Heart left ventricle (tissue), 16 donors: ENCODE results near the gene PFKP. TPM values are rescaled to one million over a fixed set of nuclear protein-coding genes. Genes with fewer than 3 reads are reported as not detected.

Experiments
- ATAC-seq, 4 donors: fragments of 200-7000 bp; cut with Tn5 transposase; one replicate each; pipeline ENCODE4 v1.9.1; 2020 to 2022; ENCODE audit warnings: moderate library complexity in 4 of 4, mild to moderate bottlenecking in 3 of 4, moderate number of reproducible peaks in 1 of 4
- DNase-seq, 5 donors: peaks; one replicate each; pipeline ENCODE4 v3.0.0-alpha.2; 2020
- H3K27ac ChIP-seq, 12 donors: fragments of 200-600 bp; sonication (generic) in 4 of 12; one replicate each; pipeline versions ENCODE4 v1.5.0 to v1.8.0; 2016 to 2022; ENCODE audit warnings: mild to moderate bottlenecking in 2 of 12
- H3K27me3 ChIP-seq, 9 donors: fragments of 200-600 bp; sonication (generic) in 2 of 9; one replicate each; pipeline versions ENCODE4 v1.5.1 to v1.8.0; 2016 to 2022; ENCODE audit warnings: mild to moderate bottlenecking in 3 of 9
- H3K36me3 ChIP-seq, 9 donors: fragments of 200-600 bp; sonication (generic) in 2 of 9; one replicate each; pipeline versions ENCODE4 v1.5.0 to v1.8.0; 2018 to 2022; ENCODE audit warnings: mild to moderate bottlenecking in 2 of 9
- H3K4me1 ChIP-seq, 12 donors: fragments of 200-600 bp; sonication (generic) in 4 of 12; one replicate each; pipeline versions ENCODE4 v1.5.0 to v1.8.0; 2016 to 2022; ENCODE audit warnings: mild to moderate bottlenecking in 3 of 12
- H3K4me3 ChIP-seq, 12 donors: fragments of 200-600 bp; sonication (generic) in 4 of 12; one replicate each; pipeline versions ENCODE4 v1.5.0 to v1.8.0; 2017 to 2022; ENCODE audit warnings: mild to moderate bottlenecking in 9 of 12, moderate library complexity in 4 of 12
- H3K9me3 ChIP-seq, 12 donors: fragments of 200-600 bp; sonication (generic) in 4 of 12; one replicate each; pipeline versions ENCODE4 v1.5.0 to v1.8.0; 2016 to 2022; ENCODE audit warnings: mild to moderate bottlenecking in 1 of 12
- POLR2A ChIP-seq, 2 donors: fragments of 450-650 bp; IDR thresholded peaks; one replicate each; pipeline ENCODE4 v1.6.1; 2017; ENCODE audit warnings: antibody characterized with exemption in 2 of 2, mild to moderate bottlenecking in 2 of 2, moderate library complexity in 2 of 2
- WGBS, 4 donors: extraction: QIAGEN DNeasy Blood & Tissue Kit in 2 of 4; methylation state at CpG; one replicate each; pipeline versions ENCODE4 v1.1.5 to v1.1.7; 2013 to 2018; 5-methylcytosine and 5-hydroxymethylcytosine counted together
- intact Hi-C, 10 donors: fragments of 100-400 bp; cut with DNase I; formaldehyde crosslinking; loops; one replicate each; pipeline versions ENCODE4 v1.11.1 to v1.14.2; 2022
- polyA plus RNA-seq, 2 donors: library from polyadenylated mRNA; stranded (reverse); fragments of 200-250 nt; gene quantifications; one replicate each; pipeline ENCODE4 v1.2.3, GENCODE V29; 2013
- total RNA-seq, 9 donors: library from RNA; depleted of rRNA in 2 of 9; stranded (reverse); fragments of >200 nt in 2 of 9; fragmentation: NEBNext Ultra II Directional in 3 of 9; extraction: Animal tissue kit (Norgen Biotek cat#: 25700) in 3 of 9; gene quantifications; one replicate each; pipeline versions ENCODE4 v1.1.0 to v1.2.4, GENCODE V29; 2016 to 2023
- TF ChIP-seq, protein P1 (sequence below), 12 donors: fragments of 200-600 bp; sonication (generic) in 4 of 12; IDR thresholded peaks; one replicate each; pipeline versions ENCODE4 v1.5.0 to v1.8.0; 2018 to 2022; ENCODE audit warnings: antibody characterized with exemption in 12 of 12, mild to moderate bottlenecking in 5 of 12
- donor health status: ischemic (EF 13 %, LVEDD 7.1; RV severe dilation, severe dysfunction).
- donor health status: healthy with polysubstance abuse.
- donor health status: DM: no; HTN: yes; CAD: no.
- donor health status: DM: no; HTN: no; CAD: no.
- donor health status: ischemic (EF 25% LVEDD 6.9; RV normal size, moderate dysfunction).
- donor health status: ischemic (EF 25% LVEDD 5.7; RV mildly dilated, moderate dysfunction).
- donor health status: healthy.
- donor health status: DM: yes; HTN: yes; CAD: no.
- donor health status: ischemic (EF 35%, LVEDD 5.7; RV mildly dilated, moderate dysfunction).
- donor health status: nonischemic (EF 11% LVEDD 7.7; RV severe dilation, severe dysfunction).
- donor health status: DM: yes; HTN: yes; CAD: no.
- donor health status: PGD.
- donor health status: ischemic (EF 29% LVEDD 5.4; RV normal size, mild dysfunction).
- donor health status: nonischemic (EF 23%, LVEDD 6.1; RV moderate dilation, normal function).

The PFKP gene
- total and polyA plus RNA-seq, 11 donors = 68.0 to 318 (median 183) TPM

DNA sequence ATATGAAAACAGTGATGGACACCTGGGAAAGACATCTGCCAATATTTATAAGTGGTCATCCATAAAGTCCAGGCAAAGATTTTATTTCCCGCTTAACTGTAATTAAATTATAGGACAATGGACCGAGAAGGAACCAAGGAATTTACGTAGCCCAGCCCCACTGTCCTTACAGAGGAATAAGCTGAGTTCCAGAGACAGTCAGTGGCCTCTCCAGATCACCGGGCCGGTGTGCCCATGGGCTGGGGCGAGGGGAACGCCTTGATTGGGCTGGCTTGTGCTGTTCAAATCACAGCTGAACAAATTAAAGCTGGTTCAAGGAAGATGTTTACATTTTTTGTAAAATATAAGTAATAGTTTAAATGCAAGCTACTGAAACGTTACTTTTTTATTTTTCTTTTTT, 40.7 kb downstream of the PFKP start:
- ATAC-seq (no peak), DNase-seq (peak in 2 of 5 donors; percentile 34 to 48)
- Histone ChIP-seq H3K27me3 (no peaks in the 10 kb centered on the region), H3K36me3 (peaks cover 0 to 87% (median 51%) of the 10 kb centered on the region in 9 donors), H3K4me3 (no peak overlapping the region), H3K27ac (peak overlapping the region; percentile 59 to 91 (median 78)), H3K9me3 (no peaks in the 10 kb centered on the region), H3K4me1 (peaks cover 0 to 61% (median 21%) of the 10 kb centered on the region in 12 donors)
- TF ChIP-seq POLR2A (IDR thresholded peaks at IDR 0.05) = no peak
- TF ChIP-seq, protein P1, sequence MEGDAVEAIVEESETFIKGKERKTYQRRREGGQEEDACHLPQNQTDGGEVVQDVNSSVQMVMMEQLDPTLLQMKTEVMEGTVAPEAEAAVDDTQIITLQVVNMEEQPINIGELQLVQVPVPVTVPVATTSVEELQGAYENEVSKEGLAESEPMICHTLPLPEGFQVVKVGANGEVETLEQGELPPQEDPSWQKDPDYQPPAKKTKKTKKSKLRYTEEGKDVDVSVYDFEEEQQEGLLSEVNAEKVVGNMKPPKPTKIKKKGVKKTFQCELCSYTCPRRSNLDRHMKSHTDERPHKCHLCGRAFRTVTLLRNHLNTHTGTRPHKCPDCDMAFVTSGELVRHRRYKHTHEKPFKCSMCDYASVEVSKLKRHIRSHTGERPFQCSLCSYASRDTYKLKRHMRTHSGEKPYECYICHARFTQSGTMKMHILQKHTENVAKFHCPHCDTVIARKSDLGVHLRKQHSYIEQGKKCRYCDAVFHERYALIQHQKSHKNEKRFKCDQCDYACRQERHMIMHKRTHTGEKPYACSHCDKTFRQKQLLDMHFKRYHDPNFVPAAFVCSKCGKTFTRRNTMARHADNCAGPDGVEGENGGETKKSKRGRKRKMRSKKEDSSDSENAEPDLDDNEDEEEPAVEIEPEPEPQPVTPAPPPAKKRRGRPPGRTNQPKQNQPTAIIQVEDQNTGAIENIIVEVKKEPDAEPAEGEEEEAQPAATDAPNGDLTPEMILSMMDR (IDR thresholded peaks at IDR 0.05) = no peak
- WGBS, 4 donors = 68 to 82% (median 77%) methylated on average over 8 of the region's 8 CpGs
- intact Hi-C loops = loop anchor here in 1 of 10 donors (5.0 kb wide), 1 partner anchor 41 kb away; the partner anchor contains the start of gene PFKP

DNA sequence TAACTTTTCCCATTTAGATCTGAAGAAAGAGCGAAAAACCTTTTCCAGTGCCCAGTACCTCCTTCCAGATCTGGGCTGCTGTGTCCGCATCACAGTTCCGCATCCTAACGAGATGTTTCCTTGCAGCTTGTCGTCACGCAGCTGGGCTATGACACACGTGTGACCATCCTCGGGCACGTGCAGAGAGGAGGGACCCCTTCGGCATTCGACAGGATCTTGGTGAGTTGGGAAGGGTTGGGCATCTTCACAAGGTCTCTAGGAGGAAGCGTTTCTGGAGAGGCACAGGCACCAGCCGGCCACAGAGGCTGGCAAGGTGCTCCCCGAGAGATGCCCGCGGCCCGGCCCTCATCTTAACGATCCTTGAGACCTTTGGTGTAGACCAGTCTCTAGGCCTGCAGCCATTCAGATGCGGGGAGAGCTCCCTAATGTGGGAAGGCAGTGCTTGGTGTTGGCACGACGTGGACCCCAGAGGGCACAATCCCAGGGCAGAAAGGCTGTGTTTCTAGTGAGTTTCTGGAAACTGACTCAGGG, 41.3 kb downstream of the PFKP start:
- Histone ChIP-seq H3K36me3 (peaks cover 0 to 87% (median 57%) of the 10 kb centered on the region in 9 donors), H3K4me3 (no peak overlapping the region), H3K27ac (peak overlapping the region in 8 of 12 donors; percentile 59 to 91 (median 82)), H3K9me3 (no peaks in the 10 kb centered on the region), H3K4me1 (peaks cover 0 to 56% (median 15%) of the 10 kb centered on the region in 12 donors), H3K27me3 (no peaks in the 10 kb centered on the region)
- intact Hi-C loops = loop anchor here in 1 of 10 donors (5.0 kb wide), 1 partner anchor 41 kb away; the partner anchor contains the start of gene PFKP
- 89 to 96% (median 93%) methylated on average over 14 to 21 of the region's 21 CpGs for WGBS, 4 donors
- TF ChIP-seq, protein P1 (IDR thresholded peaks at IDR 0.05) = no peak
- no peak for TF ChIP-seq POLR2A (IDR thresholded peaks at IDR 0.05)
- DNase-seq (peak in 2 of 5 donors; percentile 17 to 18), ATAC-seq (no peak)

DNA sequence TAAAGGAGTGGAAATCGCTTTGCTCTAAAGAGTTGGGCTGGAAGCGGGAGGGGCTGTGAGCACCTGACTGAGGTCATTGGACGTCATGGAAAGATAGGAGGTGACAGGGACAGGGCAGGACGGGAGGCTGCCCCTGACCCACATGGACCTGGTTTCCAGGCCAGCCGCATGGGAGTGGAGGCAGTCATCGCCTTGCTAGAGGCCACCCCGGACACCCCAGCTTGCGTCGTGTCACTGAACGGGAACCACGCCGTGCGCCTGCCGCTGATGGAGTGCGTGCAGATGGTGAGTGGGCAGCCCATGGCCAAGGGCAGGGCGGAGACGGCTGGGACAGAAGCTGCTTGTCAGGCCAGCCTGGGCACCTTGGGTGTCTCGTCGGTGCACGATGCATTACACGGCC, 41.8 kb downstream of the PFKP start:
- H3K9me3 ChIP-seq = no peaks in the 10 kb centered on the region
- peaks cover 0 to 56% (median 12%) of the 10 kb centered on the region in 12 donors for H3K4me1 ChIP-seq
- intact Hi-C loops = loop anchor here in 1 of 10 donors (5.0 kb wide), 1 partner anchor 42 kb away; the partner anchor contains the start of gene PFKP
- ATAC-seq (peak in 2 of 4 donors; percentile 2 to 4), DNase-seq (peak in 1 of 5 donors; percentile 52)
- no peak for TF ChIP-seq POLR2A (IDR thresholded peaks at IDR 0.05)
- TF ChIP-seq, protein P1 (IDR thresholded peaks at IDR 0.05) = no peak
- H3K4me3 ChIP-seq = no peak overlapping the region
- WGBS, 4 donors = 85 to 90% (median 87%) methylated on average over 21 of the region's 21 CpGs
- peak overlapping the region in 3 of 12 donors; percentile 76 to 89 (median 88) for H3K27ac ChIP-seq
- H3K36me3 ChIP-seq = peaks cover 0 to 85% (median 56%) of the 10 kb centered on the region in 9 donors
- H3K27me3 ChIP-seq = no peaks in the 10 kb centered on the region

DNA sequence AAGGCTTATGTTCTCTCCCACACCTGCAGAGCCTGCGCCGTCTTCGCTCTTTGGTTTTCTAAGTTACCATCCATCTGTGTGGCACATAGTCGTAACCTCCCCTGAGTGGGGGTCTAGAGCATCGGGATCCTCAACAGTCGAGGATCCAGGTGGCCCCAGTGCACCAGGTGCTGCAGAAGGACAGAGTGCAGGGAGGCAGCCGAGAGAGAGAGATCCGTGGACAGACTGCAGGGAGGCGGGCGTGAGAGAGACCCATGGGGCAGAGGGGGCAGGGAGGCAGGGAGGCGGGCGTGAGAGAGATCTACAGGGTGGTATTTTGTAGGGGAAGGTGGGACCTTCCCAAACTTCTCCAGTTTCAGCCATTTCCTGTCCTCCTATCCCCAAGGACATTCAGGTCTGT, 42.3 kb downstream of the PFKP start:
- ATAC-seq (no peak), DNase-seq (peak in 1 of 5 donors; percentile 4)
- Histone ChIP-seq H3K4me3 (no peak overlapping the region), H3K27ac (peak overlapping the region in 1 of 12 donors; percentile 13), H3K27me3 (no peaks in the 10 kb centered on the region), H3K36me3 (peaks cover 0 to 84% (median 53%) of the 10 kb centered on the region in 9 donors), H3K4me1 (peaks cover 0 to 52% (median 11%) of the 10 kb centered on the region in 12 donors), H3K9me3 (no peaks in the 10 kb centered on the region)
- WGBS, 4 donors = 91 to 94% (median 93%) methylated on average over 12 of the region's 12 CpGs
- TF ChIP-seq, protein P1 (IDR thresholded peaks at IDR 0.05) = no peak
- intact Hi-C loops = loop anchor here in 1 of 10 donors (5.0 kb wide), 1 partner anchor 42 kb away; the partner anchor contains the start of gene PFKP
